Measurements from ENCODE around the gene B3GNT4.
"Not testable (repeated sequence)": the region's sequence is repeated elsewhere in the genome, so short reads cannot be mapped to it uniquely, and the experiment has no call there.

B3GNT4 gene

GRCh38 chr12:122189626-122190475 is 13.7 kb upstream of the B3GNT4 start:
- DNase-seq: no peak

GRCh38 chr12:122190842-122191668 is 12.5 kb upstream of the B3GNT4 start:
- DNase-seq: peak; percentile 63

- DNase-seq: no peak
These were observed 11.1 kb upstream of the B3GNT4 start for GRCh38 chr12:122192441-122192840.

GRCh38 chr12:122194804-122195203 is 8.7 kb upstream of the B3GNT4 start:
- no peak for DNase-seq

- no peak for DNase-seq
These were observed 8.1 kb upstream of the B3GNT4 start for GRCh38 chr12:122195405-122195804.

- no peak for DNase-seq
These were observed 5.9 kb upstream of the B3GNT4 start for GRCh38 chr12:122197612-122197966.

GRCh38 chr12:122199484-122200355 is 3.8 kb upstream of the B3GNT4 start:
- DNase-seq: no peak

GRCh38 chr12:122200541-122201175 is 2.9 kb upstream of the B3GNT4 start:
- no peak for DNase-seq

GRCh38 chr12:122201381-122201780 is 2.1 kb upstream of the B3GNT4 start:
- no peak for DNase-seq

GRCh38 chr12:122202017-122202416 is 1.5 kb upstream of the B3GNT4 start:
- DNase-seq: no peak

- not testable (repeated sequence) for DNase-seq
These were observed 698 bp upstream of the B3GNT4 start for GRCh38 chr12:122202811-122203210.

GRCh38 chr12:122204167-122205052 is 901 bp downstream of the B3GNT4 start:
- peak; percentile 22 for DNase-seq

GRCh38 chr12:122205053-122205925 is 1.8 kb downstream of the B3GNT4 start:
- no peak for DNase-seq

- DNase-seq: no peak
These were observed 2.8 kb downstream of the B3GNT4 start for GRCh38 chr12:122206111-122206881.

- no peak for DNase-seq
These were observed 3.5 kb downstream of the B3GNT4 start for GRCh38 chr12:122206976-122207375.

GRCh38 chr12:122207391-122207790 is 3.9 kb downstream of the B3GNT4 start:
- no peak for DNase-seq

GRCh38 chr12:122208073-122208820 is 4.7 kb downstream of the B3GNT4 start:
- no peak for DNase-seq

- no peak for DNase-seq
These were observed 12.3 kb downstream of the B3GNT4 start for GRCh38 chr12:122215771-122216170.

- DNase-seq: no peak
These were observed 12.9 kb downstream of the B3GNT4 start for GRCh38 chr12:122216445-122216844.

Measured in activated gamma-delta T cell treated with Interleukin-2 at 50 U/mL for 16 hours (primary cell).